ENCODE results near the gene EYA3.

DNA sequence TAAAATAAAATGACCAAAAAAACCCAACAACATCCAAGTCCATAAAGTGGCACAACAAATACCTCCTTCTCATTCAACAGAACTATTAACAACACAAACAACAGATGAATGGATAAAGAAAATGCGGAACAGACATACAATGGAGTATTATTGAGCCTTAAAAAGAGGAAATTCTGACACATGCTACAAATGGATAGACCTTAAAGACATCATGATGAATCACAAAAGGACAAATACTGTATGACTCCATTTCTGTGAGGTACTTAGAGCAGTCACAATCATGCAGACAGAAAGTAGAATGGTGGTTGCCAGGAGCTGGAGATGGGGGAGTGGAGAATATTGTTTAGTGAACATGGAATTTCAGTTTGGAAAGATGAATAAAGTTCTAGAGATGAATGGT is 42.6 kb downstream of the EYA3 start:
- TF ChIP-seq POLR2A (IDR thresholded peaks at IDR 0.05; ENCODE audit: low read depth, low read length), result no peak
- TF ChIP-seq CTCF (IDR thresholded peaks at IDR 0.05; ENCODE audit: extremely low read depth in 1 of 2, insufficient read depth in 1 of 2, low read depth in 1 of 2, low read length in 2 of 2), result no peak
- TF ChIP-seq POLR2AphosphoS5 (IDR thresholded peaks at IDR 0.05; ENCODE audit: insufficient read depth, low read depth, low read length), result no peak
- no peak for TF ChIP-seq MAX (IDR thresholded peaks at IDR 0.05; ENCODE audit: insufficient read depth, insufficient read length)

Measured in endothelial cell of umbilical vein (primary cell).